Right atrium auricular region (tissue), 2 donors: Measurements from ENCODE around the gene GPR107. TPM values are rescaled to one million over a fixed set of nuclear protein-coding genes. Genes with fewer than 3 reads are reported as not detected.

ENCODE experiments used
- DNase-seq: peaks from one replicate; pipeline ENCODE4 v3.0.0-alpha.2; 2019; ENCODE audit warnings: low spot score
- H3K27ac ChIP-seq, 2 donors: fragments of 200-600 bp; sonication (generic); 1 replicate in 1 of 2; 2 replicates in 1 of 2; pipeline ENCODE4 v1.5.1; 2016 to 2019
- H3K27me3 ChIP-seq, 2 donors: fragments of 200-600 bp; sonication (generic); one replicate each; pipeline versions ENCODE4 v1.5.1 to v1.6.0; 2017 to 2019
- H3K36me3 ChIP-seq: fragments of 200-600 bp; sonication (generic); one replicate; pipeline ENCODE4 v1.5.1; 2016
- H3K4me1 ChIP-seq, 2 donors: fragments of 200-600 bp; sonication (generic); one replicate each; pipeline versions ENCODE4 v1.5.1 to v1.6.0; 2017 to 2019
- H3K4me3 ChIP-seq, 2 donors: fragments of 200-600 bp; sonication (generic); 1 replicate in 1 of 2; 2 replicates in 1 of 2; pipeline ENCODE4 v1.5.1; 2017 to 2019; ENCODE audit warnings: mild to moderate bottlenecking in 1 of 2, moderate library complexity in 1 of 2
- H3K9me3 ChIP-seq, 2 donors: fragments of 200-600 bp; sonication (generic); one replicate each; pipeline ENCODE4 v1.5.1; 2019
- total RNA-seq, 2 donors: library from RNA; depleted of rRNA; stranded (reverse); fragments of >200 nt; gene quantifications; one replicate each; pipeline ENCODE4 v1.1.0, GENCODE V29; 2016
- TF ChIP-seq, protein P1 (sequence below), 2 donors: fragments of 200-600 bp; sonication (generic); IDR thresholded peaks; one replicate each; pipeline ENCODE4 v1.5.1; 2019; ENCODE audit warnings: antibody characterized with exemption in 2 of 2

Gene GPR107
- total RNA-seq, 2 donors from 2014 or later, result 16.2 to 16.9 TPM

DNA sequence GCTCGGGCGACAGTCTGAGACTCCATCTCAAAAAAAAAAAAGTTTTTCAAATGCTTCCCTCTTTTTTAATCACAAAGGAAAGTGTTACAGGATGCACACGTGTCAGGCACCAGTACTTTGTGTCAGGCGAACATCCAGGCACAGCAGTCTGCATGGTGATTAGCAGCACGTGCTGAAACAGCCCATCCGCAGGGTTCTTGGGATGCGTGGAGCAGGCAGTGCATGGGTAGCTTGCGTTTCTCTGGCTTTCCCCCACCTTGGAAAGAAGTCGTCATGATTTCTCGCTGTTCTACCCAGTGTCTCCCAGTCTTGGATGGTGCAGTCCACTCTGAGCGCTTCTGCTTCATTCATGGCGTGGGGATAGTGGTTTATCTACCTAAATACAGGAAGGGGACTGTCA, 35.4 kb downstream of the GPR107 start:
- Histone ChIP-seq H3K27ac (no peak overlapping the region), H3K4me1 (no peaks in the 10 kb centered on the region), H3K36me3 (peaks cover 72% of the 10 kb centered on the region), H3K9me3 (no peaks in the 10 kb centered on the region), H3K4me3 (no peak overlapping the region), H3K27me3 (no peaks in the 10 kb centered on the region)
- TF ChIP-seq, protein P1, sequence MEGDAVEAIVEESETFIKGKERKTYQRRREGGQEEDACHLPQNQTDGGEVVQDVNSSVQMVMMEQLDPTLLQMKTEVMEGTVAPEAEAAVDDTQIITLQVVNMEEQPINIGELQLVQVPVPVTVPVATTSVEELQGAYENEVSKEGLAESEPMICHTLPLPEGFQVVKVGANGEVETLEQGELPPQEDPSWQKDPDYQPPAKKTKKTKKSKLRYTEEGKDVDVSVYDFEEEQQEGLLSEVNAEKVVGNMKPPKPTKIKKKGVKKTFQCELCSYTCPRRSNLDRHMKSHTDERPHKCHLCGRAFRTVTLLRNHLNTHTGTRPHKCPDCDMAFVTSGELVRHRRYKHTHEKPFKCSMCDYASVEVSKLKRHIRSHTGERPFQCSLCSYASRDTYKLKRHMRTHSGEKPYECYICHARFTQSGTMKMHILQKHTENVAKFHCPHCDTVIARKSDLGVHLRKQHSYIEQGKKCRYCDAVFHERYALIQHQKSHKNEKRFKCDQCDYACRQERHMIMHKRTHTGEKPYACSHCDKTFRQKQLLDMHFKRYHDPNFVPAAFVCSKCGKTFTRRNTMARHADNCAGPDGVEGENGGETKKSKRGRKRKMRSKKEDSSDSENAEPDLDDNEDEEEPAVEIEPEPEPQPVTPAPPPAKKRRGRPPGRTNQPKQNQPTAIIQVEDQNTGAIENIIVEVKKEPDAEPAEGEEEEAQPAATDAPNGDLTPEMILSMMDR (IDR thresholded peaks at IDR 0.05), result no peak
- no peak for DNase-seq

DNA sequence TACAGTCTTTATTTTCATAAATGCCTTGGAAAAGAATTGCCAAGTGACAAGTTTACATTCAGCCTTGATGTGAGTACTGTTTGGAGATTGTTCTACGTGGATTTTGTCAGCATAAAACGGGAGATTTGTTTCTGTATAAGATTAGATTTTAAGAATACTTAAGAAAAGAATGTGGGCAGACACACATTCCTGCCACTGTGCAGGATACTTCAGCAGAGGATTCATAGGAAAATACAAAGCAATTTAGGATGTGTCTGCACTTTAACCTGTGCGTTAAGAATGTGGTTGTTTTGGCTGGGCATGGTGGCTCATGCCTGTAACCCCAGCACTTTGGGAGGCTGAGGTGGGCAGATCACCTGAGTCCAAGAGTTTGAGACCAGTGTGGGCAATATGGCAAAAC, 37.2 kb downstream of the GPR107 start:
- H3K9me3 ChIP-seq, result no peaks in the 10 kb centered on the region
- no peaks in the 10 kb centered on the region for H3K4me1 ChIP-seq
- H3K36me3 ChIP-seq, result peaks cover 74% of the 10 kb centered on the region
- DNase-seq, result no peak
- H3K27ac ChIP-seq, result no peak overlapping the region
- TF ChIP-seq, protein P1 (IDR thresholded peaks at IDR 0.05), result no peak
- H3K27me3 ChIP-seq, result no peaks in the 10 kb centered on the region
- H3K4me3 ChIP-seq, result no peak overlapping the region

DNA sequence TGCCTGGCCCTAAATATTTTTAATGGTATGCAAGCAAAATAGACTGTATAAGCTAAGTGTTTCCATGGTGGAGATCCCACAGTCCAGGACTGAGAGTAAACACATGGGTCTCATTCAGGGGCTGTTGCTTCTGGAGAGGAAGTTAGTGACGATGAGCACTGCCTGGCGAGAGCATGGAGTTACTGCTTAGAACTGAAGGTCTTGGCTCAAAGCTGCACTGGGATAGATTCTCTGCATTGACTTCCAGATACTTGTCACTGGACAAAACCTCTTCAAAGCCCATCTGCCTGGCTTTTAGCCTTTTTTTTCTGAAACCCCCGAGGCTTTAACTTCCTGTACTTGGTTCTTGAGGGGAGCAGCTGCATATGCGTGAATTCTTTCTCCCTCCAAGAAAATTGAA, 39.2 kb downstream of the GPR107 start:
- Histone ChIP-seq H3K36me3 (peaks cover 57% of the 10 kb centered on the region), H3K27me3 (no peaks in the 10 kb centered on the region), H3K27ac (no peak overlapping the region), H3K9me3 (no peaks in the 10 kb centered on the region), H3K4me3 (no peak overlapping the region), H3K4me1 (no peaks in the 10 kb centered on the region)
- DNase-seq, result no peak
- TF ChIP-seq, protein P1 (IDR thresholded peaks at IDR 0.05), result no peak

DNA sequence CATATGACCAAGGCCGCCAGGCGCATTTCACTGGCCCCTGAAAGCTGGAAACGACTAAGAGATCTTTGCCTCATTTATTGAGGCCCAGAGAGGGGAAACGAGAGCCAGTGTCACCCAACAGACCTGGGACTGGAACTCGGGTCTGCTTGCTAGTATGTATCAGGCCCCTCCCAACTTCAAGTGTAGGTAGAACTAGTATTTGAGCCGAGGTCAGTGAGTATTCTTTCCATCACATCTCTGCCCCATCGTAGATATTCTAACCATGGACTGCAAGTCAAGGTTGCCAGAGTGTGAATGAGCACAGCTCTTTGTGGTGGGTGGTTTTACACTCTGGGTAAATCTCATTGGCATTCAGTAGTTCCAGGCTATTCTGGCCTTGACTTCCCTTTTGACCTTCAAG, 42.2 kb downstream of the GPR107 start:
- Histone ChIP-seq H3K27me3 (no peaks in the 10 kb centered on the region), H3K36me3 (peaks cover 60% of the 10 kb centered on the region), H3K9me3 (no peaks in the 10 kb centered on the region), H3K4me3 (no peak overlapping the region), H3K27ac (no peak overlapping the region), H3K4me1 (no peaks in the 10 kb centered on the region)
- no peak for DNase-seq
- TF ChIP-seq, protein P1 (IDR thresholded peaks at IDR 0.05), result no peak

DNA sequence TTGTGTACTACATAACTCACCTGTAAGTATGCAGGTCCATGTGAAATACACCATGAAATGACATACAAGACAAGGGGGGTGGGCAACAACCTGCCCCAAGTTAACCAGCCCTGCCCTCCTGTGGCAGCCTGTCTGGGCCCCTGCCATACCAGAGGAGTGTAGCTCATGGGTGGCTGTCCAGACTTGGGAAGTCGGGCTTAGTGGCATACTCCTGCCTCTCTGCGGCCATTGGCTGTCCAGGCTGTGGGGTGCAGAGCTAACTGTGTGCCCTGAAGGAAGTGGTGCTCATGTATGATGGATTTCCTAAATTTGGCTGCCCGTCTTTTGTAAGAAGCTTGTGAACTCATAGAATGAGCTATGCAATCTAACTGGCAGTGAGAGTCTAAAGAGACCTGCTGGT, 47.0 kb downstream of the GPR107 start:
- Histone ChIP-seq H3K4me1 (peaks cover 0 to 4% of the 10 kb centered on the region in 2 donors), H3K9me3 (no peaks in the 10 kb centered on the region), H3K36me3 (peaks cover 57% of the 10 kb centered on the region), H3K27me3 (no peaks in the 10 kb centered on the region), H3K4me3 (no peak overlapping the region), H3K27ac (no peak overlapping the region)
- TF ChIP-seq, protein P1 (IDR thresholded peaks at IDR 0.05), result no peak
- DNase-seq, result no peak

DNA sequence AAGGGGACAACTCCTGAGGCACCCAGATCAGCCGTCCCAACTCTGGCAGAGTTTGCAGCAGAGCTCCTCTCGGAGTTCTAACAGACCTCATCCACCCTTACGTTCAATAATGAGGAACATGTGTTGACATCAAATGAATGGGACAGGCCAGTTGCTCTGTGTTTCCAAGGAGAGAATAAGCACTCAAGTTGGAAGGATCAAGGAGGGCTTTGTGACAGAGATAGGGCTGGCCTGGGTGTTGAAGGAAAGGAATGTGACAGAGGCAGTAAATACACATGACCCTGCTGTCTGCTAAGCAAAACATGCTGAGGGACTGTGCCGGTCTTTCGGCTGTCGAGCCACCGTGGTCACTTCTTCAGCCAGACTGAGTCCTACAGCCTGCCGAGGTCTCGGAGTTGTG, 48.2 kb downstream of the GPR107 start:
- H3K27me3 ChIP-seq, result no peaks in the 10 kb centered on the region
- TF ChIP-seq, protein P1 (IDR thresholded peaks at IDR 0.05), result no peak
- H3K36me3 ChIP-seq, result peaks cover 56% of the 10 kb centered on the region
- no peak overlapping the region for H3K4me3 ChIP-seq
- H3K4me1 ChIP-seq, result peaks cover 0 to 4% of the 10 kb centered on the region in 2 donors
- no peak overlapping the region for H3K27ac ChIP-seq
- DNase-seq, result no peak
- H3K9me3 ChIP-seq, result no peaks in the 10 kb centered on the region
